Central memory CD4-positive, alpha-beta T cell (primary cell): ENCODE measurements around the gene SS18.
"Not testable (repeated sequence)": the region's sequence is repeated elsewhere in the genome, so short reads cannot be mapped to it uniquely, and the experiment has no call there.

Experiments used
- DNase-seq: peaks from one replicate; pipeline ENCODE4 v3.0.0; 2022
- total RNA-seq, 3 experiments: gene quantifications; one replicate each; lab custom pipeline; 2026; lab: John Stamatoyannopoulos, UW

Gene SS18, protein sequence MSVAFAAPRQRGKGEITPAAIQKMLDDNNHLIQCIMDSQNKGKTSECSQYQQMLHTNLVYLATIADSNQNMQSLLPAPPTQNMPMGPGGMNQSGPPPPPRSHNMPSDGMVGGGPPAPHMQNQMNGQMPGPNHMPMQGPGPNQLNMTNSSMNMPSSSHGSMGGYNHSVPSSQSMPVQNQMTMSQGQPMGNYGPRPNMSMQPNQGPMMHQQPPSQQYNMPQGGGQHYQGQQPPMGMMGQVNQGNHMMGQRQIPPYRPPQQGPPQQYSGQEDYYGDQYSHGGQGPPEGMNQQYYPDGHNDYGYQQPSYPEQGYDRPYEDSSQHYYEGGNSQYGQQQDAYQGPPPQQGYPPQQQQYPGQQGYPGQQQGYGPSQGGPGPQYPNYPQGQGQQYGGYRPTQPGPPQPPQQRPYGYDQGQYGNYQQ
- total RNA-seq = 83.9 to 196 (median 150) reads per million in 3 experiments

DNA sequence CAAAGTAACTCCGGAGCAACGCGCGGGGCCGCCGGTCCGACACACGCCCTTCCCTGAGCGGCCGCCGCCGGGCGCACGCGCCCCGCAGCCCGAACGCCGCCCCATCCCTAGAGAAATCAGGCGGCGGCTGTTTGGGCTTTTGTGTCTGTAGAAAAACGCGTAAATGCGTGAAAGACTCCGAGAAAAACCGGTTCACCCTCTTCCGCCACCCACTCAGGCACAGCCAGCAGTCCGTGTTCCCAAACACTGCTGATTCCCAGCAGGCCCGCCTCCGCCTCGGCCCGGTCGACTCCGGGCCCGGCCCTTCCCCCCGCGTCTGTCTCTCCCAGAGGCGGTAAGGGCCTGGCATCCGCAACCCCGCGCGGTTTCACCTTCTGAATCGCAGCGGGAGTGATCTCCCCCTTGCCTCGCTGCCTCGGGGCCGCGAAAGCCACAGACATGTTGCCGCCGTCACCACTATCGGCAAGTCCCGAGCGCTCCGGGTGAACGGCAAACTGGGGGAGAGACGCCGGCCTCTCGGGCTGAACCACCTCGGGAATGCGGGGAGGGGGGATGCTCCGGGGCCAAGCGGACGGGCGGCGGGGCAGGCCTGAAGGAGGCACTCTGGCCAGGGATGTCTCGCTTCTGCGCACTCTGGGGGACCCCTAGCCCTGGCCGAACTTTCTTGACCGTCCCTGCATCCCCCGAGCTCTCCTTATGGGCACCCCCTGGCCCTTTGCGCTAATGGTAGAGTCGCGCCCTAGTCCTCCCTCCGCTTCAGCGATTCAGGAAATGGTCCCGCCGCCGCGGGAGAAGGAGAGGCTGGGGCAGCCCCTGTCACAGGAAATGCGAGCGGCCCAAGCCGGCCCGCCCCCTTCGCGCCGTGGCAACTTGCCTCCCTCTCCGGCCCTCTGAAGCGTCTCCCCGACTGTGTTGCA lies at the start of gene SS18:
SS18 (minus strand) TSS at position 484 of the 917 bp plus-strand sequence; CDS start at position 440, 44 bp downstream.
- DNase-seq = peak; percentile 90

DNA sequence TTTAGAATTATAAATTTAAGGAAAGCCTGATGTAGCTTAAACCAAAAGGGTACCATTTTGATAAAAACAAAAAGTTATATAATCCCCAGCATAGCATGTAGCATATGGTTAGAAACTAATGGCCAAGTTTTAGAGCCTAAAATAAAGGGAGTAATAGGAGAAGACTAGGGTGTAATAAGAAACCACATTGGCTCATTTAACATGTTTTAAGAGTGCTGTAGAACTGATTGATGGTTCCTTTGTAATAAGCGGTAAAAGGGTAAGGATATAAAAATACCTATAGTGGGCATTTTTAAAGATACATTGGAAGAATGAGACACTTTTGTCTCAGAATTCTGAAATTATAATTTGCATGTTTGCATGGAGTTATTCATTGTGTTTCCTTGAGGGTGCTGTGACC lies 45.1 kb upstream of the SS18 start:
- no peak for DNase-seq

DNA sequence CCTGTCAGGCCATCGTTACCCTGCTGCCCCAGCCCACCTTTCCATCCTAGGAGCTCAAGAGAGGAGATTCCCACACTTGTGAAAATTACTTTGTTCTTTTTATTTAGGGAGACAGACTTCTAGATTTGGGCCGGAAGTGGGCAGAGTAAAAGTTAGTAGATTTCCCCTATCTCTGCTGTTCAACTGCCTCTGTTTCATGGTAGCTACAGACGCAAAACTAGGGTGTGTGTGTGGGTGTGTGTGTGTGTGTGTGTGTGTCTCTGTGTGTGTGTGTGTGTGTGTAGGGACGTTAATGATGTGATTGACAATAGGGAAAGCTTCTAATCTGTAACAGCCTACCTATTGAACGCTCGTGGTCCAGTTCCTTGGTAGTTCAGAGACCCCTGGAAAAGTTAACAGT lies 43.7 kb upstream of the SS18 start:
- no peak for DNase-seq

DNA sequence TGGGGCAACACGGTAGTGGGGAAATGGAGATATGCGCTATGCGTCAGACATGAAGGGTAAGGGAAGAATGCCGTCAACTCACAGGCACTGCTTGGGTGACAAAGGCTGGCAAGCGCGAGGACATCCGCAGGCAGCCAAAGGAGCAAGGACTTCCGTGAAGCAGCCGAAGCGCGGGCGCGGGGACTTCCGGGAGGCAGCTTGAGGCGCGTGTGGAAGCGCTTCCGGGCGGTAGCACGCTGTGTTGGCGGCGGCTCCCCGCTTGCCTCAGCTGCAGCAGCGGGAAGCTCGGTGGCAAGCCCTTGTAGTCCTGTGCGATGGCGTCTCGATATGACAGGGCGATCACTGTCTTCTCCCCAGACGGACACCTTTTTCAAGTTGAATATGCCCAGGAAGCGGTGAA lies 43.2 kb upstream of the SS18 start, which contains the start of gene PSMA8:
PSMA8 (plus strand) TSS at position 218 of the 400 bp plus-strand sequence; CDS start at position 315, 97 bp downstream.
- DNase-seq = peak; percentile 59

DNA sequence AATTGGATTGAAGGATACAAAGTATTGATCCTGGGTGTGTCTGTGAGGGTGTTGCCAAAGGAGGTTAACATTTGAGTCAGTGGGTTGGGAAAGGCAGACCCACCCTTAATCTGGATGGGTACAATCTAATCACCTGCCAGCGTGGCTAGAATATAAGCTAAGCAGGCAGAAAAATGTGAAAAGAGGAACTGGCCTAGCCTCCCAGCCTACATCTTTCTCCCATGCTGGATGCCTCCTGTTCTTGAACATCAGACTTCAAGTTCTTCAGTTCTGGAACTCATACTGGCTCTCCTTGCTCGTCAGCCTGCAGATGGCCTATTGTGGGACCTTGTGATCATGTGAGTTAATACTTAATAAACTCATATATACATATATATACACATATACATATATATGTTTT lies 37.8 kb upstream of the SS18 start:
- not testable (repeated sequence) for DNase-seq

DNA sequence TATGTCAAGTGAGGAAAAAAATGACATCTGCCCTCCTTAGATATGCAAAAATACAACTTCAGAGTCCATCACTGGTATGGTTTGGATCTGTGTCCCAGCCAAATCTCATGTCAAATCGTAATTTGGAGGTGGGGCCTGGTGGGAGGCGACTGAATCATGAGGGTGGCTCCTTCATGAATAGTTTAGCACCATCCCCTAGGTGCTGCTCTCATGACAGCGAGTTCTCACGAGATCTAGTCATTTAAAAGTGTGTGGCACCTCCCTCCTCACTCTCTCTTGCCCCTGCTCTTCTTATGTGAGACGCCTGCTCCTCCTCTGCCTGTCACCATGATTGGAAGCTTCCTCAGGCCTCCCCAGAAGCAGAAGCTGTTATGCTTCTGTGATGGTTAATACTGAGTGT lies 37.4 kb upstream of the SS18 start:
- DNase-seq = no peak

DNA sequence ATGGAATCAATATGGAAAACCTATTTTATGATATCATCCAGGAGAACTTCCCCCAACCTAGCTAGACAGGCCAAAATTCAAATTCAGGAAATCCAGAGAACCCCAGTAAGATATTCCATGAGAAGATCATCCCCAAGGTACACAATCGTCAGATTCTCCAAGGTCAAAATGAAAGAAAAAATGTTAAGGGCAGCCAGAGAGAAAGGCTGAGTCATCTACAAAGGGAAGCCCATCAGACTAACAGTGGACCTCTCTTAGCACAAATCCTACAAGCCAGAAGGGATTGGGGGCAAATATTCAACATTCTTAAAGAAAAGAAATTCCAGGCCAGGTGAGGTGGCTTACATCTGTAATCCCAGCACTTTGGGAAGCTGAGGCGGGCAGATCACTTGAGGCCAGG lies 31.6 kb upstream of the SS18 start:
- not testable (repeated sequence) for DNase-seq

DNA sequence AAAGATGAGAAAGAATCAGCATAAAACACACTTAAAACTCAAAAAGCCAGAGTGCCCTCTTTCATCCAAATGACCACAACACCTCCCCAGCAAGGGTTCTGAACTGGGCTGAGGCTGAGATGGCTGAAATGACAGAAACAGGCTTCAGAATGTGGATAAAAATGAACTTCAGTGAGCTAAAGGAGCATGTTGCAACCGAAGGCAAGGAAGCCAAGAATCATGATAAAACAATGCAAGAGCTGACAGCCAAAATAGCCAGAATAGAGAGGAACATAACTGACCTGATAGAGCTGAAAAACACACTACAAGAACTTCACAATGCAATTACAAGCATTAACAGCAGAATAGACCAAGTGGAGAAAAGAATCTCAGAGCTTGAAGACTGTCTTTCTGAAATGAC lies 31.1 kb upstream of the SS18 start:
- no peak for DNase-seq

DNA sequence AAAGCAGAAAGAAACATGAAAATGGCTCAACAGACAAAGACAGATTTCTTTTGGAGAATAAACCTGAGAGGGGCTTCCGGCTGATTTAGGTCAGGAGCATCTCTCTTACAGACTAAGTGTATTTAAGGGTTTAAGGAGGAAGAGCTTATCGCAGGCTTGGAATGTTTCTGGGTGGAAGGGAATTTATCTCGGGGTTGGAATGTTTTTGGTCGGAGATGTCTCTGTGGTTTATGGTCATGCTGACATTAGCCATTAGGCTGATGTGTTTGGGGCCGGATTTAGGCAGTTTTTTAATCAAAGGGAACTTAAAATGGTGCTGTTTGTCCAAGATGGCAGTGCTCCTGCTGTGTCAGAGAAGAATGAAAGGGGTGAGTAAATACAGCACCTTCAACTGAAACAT lies 28.8 kb upstream of the SS18 start:
- DNase-seq = no peak

DNA sequence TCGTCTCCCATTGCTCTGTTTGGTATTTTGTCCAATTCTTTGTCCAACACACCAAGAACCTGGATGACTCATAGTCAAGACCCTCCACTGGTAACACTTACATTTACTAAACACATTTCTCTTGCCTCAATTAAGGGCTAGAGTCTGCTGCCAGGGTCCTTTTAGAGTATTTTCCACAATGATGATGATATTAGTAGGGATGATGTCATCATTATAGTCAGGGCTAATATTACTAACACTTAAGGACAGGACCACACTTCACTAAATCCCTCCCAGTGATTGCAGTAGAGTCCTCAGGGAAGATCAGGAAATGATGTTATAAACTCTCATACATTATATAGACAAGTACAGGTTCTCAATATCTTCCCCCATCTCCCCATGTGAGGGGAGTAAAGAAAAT lies 13.6 kb upstream of the SS18 start:
- DNase-seq = no peak

DNA sequence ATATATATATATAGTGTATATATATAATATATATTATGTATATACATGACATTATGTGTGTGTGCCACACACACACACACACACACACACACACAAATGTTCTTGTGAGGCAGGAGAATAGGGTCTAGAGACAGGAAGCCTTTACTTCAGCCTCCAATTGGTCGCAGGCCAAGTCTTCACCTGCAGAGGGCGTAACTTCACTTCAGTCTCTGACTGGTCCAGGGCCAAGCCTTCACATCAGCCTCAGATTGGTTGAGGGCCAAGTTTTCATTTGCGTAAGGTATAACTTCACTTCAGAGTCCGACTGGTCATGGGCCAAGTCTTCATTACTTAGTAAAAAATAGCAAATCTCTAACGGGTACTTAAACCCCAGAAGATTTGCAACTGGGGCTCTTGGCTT lies 13.2 kb upstream of the SS18 start:
- DNase-seq = peak; percentile 3

DNA sequence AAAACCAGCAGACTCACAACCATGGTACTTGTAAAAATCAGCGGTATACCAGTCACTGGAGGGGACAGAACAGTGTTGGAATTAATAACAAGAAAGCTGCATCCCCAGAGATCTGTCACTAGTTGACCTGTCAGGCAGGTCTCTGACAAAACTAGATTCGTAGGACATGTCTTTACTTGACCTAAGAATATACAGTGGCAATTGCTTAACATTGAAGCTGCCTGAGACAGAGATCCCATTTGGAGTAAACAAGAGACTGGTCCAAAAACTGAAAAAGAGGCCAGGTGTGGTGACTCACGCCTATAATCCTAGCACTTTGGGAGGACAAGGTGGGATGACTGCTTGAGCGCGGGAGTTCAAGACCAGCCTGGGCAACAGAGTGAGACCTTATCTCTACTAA lies 7.2 kb upstream of the SS18 start:
- DNase-seq = no peak

DNA sequence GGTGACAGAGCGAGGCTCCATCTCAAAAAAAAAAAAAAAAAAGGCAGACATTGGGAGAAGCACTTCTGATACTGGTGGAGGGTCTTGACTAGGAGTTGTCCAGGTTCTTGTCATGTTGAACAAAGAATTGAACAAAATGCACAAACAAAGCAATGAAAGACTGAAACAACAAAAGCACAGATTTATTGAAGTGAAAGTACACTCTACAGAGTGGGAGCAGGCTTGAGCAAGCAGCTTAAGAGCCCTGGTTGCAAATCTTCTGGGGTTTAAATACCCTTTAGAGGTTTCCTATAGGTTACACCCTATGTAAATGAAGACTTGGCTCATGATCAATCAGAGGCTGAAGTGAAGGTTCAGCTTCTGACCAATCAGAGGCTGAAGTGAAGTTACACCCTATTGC lies 6.4 kb upstream of the SS18 start:
- DNase-seq = no peak

DNA sequence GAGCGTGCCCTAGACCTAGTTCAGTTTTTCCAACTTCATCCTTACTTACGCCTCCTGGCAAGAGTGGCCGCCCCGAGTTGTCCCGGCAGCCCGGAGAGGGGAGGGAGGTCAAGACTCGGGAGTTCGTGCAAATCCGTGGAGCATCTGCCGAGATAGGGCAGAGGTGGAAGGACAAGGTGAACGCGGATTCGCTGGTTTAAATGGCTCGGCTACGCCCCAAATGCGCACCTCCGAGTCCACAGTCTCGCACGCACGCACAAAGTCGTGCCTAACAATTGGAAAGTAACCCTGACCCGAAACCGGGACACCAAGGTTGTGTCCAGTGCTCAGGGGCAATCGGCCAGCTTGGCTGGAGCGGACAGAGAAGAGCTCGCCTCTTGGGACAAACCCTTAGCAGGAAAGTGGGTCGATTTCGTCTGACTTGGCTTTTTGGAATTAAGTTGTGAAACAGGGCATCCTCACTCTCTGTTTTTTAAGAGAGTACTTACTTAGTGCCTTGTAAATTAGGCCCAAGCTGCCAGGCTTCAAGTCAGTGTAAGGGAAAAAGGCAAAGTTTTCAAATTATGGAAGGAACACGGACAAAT lies 726 bp upstream of the SS18 start:
- DNase-seq = no peak

DNA sequence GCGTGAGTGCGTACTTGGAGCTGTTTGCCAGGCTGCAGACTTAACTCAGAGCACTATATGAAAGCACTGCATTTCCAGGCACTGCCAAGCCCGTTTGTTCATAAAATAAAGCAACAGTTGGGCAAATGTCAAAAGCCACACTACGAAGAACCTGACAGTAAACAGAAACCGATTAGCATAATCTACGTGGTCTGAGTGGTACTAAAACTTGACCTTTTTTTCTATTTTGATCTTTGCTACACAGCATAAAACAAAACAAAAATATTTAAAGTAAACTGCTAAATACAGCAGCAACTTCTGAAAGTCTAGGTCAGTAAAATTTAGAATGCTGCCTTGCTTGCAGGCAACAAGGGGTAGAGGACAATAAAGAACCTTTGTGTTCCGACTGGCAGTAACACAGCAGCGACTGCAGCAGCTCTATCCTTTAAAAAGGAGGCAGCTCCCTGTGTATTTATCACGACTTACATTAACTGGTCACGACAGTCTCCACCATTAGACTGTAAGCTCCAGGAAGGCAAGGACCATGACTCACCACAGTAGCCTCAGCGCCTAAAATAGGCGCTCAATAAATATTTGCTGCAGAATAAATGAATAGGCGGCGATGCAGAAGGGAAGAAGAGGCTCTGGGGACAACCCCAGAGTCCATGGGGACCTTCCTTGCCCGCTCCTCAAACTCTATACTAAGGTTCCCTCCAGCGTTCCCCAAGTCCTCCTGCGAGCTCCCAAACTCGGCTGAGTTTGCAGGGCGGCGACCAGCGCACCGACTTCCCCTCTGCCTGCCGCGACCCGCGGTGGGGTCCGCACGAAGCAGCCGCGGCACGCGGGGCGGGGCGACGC lies 902 bp downstream of the SS18 start:
- DNase-seq = peak; percentile 4

DNA sequence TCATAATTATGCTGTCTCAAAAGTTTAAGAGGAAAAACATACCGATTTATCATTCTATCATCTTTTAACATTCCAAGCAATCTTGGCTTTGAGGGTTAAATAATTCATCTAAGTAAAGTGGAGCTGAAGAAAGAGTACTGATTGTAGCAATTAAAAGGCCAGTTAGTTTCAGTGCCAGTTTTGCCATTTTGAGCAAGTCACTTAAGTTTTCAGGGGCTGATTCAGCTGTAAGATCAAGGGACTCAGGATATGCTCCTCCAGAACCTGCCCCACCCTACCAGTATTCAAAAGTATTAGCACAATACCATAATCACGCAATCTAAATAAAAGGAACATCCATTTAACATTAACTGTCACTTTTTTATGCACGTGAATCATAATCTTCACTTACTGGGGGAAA lies 1.9 kb downstream of the SS18 start:
- DNase-seq = no peak

DNA sequence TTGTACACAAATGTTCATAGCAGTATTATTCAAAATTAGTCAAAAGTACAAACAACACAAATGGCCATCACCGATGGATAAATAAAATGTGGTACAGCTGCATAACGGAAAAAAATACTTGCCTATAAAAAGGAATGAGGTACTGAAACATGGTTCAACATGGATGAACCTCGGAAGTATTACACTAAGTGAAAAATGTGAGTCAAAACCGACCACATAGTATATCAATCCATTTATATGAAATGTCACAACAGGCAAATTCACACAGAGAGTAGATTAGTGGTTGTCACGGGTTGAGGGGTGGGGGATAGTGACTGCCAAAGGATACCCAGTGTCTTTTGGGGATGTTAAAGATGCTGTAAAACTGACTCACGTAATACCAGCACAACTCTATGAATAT lies 3.5 kb downstream of the SS18 start:
- no peak for DNase-seq

DNA sequence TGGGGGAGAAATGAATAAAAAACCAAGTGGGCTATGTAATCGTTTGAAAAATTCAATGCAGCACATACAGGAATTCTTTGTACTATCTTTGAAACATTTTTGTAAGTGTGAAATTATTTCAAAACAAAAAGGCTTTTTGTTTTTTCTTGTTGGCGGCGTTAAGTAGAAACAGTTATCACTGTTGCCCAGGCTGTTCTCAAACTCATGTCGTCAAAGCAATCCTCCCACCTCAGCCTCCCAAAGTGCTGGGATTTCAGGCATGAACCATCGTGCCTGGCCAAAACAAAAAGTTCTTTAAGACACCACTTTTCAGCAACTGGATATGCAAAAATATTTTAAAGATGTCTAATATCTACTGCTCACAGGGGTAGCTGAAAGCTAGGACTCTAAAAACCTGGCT lies 5.4 kb downstream of the SS18 start:
- no peak for DNase-seq

DNA sequence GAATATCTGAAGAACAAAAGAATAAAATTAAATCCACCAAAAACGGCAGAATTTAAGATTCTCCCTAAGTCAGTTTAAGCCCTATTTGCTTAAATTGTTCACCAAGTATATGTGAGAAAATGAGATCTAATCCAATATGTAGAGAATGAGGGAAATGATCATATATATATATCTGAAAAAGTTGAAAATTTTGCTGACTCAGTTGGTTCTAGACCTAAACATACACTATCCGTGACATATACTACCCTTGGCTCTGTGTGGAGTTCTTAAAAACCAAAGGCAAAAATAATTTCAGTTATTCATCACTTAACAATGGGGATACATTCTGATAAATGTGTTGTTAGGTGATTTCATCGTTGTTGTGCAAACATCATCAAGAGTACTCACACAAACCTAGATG lies 7.3 kb downstream of the SS18 start:
- no peak for DNase-seq

DNA sequence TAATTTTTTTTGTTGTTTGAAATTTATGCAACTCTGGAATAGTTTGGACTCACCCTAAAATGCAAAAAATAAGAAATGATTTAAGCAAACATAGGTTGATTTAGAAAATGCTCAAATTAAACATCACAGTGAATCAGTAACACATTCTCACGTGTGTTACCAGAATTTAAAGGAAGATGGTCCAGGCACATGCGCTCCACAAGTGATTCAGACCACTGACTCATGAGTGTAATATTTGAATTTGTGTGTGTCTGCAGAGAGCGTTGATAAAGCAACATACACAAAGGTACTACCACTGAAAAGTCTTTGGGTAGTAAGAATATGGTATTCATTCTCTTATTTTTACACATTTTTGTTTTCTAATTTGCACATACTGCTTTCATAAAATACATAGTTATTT lies 7.9 kb downstream of the SS18 start:
- DNase-seq = no peak

DNA sequence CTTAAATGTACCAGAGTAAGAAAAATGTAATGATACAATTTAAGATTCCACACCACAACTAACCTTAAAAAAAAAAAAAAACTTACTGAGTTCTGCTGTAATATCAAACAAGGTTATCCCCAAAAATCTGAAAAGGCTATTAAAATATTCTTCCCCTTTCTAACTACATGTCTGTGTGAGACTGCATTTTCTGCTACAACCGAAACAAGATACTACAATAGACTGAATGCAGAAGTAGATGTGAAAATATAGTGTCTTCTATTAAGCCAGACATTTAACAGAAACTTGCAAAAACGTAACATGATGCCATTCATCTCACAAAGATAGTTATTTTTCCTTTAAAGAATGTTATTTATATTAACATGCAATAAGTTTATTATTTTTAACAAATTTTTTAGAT lies 16.2 kb downstream of the SS18 start:
- no peak for DNase-seq

DNA sequence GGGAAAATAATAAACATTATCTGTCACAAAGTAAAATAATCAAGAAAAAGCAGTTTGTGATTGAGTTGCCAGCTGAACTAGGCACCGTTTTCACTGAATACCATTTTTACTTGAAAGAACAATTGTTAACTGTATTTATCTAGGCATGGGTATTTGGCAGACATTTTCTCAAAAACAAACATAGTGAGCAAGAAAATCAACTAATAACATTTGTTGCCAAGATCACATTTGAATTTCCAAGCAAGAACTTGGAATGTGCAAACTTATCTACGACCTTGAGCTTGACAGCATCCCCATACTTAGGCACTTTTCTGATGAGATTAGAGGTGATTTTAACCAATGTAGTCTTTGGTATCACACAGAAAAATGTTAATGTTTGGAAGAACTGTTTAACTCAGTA lies 16.7 kb downstream of the SS18 start:
- DNase-seq = no peak
